Measurements from ENCODE around the gene HS3ST1. TPM values are rescaled to one million over a fixed set of nuclear protein-coding genes. Genes with fewer than 3 reads are reported as not detected.

Gene HS3ST1
- total RNA-seq = 2.7 and 2.8 TPM in 2 replicates

DNA sequence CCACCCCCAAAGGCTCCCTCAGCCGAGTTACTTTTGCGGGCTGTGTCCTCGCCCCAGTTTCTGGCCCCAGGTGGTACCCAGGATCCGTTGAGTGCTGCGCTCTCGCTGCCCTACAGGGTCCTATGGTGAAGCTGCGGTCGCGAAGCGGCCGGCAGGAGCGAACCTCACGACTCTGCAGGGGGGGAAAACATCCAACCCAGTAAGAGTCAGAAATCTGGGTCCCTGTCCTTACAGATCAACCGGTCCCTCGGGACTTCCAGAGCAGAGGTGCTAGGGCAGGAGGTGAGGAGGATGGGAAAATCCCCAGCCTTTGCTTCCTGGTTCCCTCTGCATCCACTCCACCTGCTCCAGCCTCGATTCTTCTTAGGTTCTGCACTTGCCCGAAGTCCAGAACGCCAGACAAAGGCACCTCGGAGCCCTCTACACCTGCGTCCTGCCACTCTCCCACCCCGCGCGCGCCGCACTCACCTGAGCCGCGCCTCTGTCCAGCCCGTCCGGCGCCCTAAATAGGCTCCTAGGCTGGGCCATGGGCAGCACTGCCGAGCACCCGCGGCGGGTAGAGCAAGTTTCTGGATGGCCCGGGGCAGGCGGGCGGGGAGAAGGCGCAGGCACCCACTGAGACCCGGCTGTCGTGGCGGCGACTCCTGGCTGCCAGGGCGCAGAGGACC, at the start of gene HS3ST1:
HS3ST1 (minus strand) TSS at position 664 of the 668 bp plus-strand sequence. CDS start 28,889 bp downstream, outside the sequence.

Measured in dermis lymphatic vessel endothelial cell (primary cell).